Esophagus (tissue), 2 donors: ENCODE data around the gene TOMM40L. TPM values are rescaled to one million over a fixed set of nuclear protein-coding genes. Genes with fewer than 3 reads are reported as not detected.

Source experiments
- H3K27ac ChIP-seq, 2 donors: one replicate each; pipeline ENCODE4 v1.5.1; 2013; ENCODE audit warnings: low read depth in 2 of 2, mild to moderate bottlenecking in 2 of 2, inconsistent platforms in 1 of 2, low read length in 1 of 2, moderate library complexity in 1 of 2
- H3K27me3 ChIP-seq, 2 donors: one replicate each; pipeline ENCODE4 v1.6.1; 2013; ENCODE audit warnings: low read length in 2 of 2, control low read depth in 1 of 2, mild to moderate bottlenecking in 1 of 2; ENCODE audit not compliant: insufficient read depth in 2 of 2, control insufficient read depth in 1 of 2
- H3K36me3 ChIP-seq, 2 donors: one replicate each; pipeline ENCODE4 v1.6.1; 2013; ENCODE audit warnings: low read length in 1 of 2; ENCODE audit not compliant: control insufficient read depth in 2 of 2, insufficient read depth in 2 of 2
- H3K4me1 ChIP-seq, 2 donors: one replicate each; pipeline ENCODE4 v1.6.1; 2013; ENCODE audit warnings: low read length in 1 of 2; ENCODE audit not compliant: control insufficient read depth in 2 of 2, insufficient read depth in 2 of 2
- H3K4me3 ChIP-seq, 2 donors: one replicate each; pipeline ENCODE4 v1.5.1; 2013; ENCODE audit warnings: low read length in 2 of 2, mild to moderate bottlenecking in 2 of 2, low read depth in 1 of 2, moderate library complexity in 1 of 2
- H3K9me3 ChIP-seq, 2 donors: one replicate each; pipeline ENCODE4 v1.6.1; 2013; ENCODE audit warnings: mild to moderate bottlenecking in 2 of 2, low read depth in 1 of 2, low read length in 1 of 2, moderate library complexity in 1 of 2; ENCODE audit not compliant: control insufficient read depth in 2 of 2, insufficient read depth in 1 of 2
- WGBS, 2 donors: extraction: QIAGEN DNeasy Blood & Tissue Kit; methylation state at CpG; one replicate each; pipeline ENCODE4 v1.1.7; 2013; 5-methylcytosine and 5-hydroxymethylcytosine counted together
- polyA plus RNA-seq, 2 donors: library from polyadenylated mRNA; stranded (reverse); fragments of 200-250 nt; gene quantifications; one replicate each; pipeline ENCODE4 v1.2.3, GENCODE V29; 2013
- donor health status: healthy with polysubstance abuse.
- donor health status: Bipolar disorder and iron deficiency.

Gene TOMM40L
- polyA plus RNA-seq, 2 donors = 8.0 to 10.5 TPM

- Histone ChIP-seq H3K9me3 (no peaks in the 10 kb centered on the region), H3K4me3 (no peak overlapping the region), H3K4me1 (peaks cover 5 to 25% of the 10 kb centered on the region in 2 donors), H3K27ac (peak overlapping the region; percentile 9 to 56), H3K36me3 (peaks cover 0 to 5% of the 10 kb centered on the region in 2 donors), H3K27me3 (no peaks in the 10 kb centered on the region)
- 66 to 71% methylated on average over 27 of the region's 27 CpGs for WGBS, 2 donors
Observed at GRCh38 chr1:161196521-161197451, 29.1 kb upstream of the TOMM40L start.

- peaks cover 0 to 5% of the 10 kb centered on the region in 2 donors for H3K36me3 ChIP-seq
- no peaks in the 10 kb centered on the region for H3K27me3 ChIP-seq
- peaks cover 5 to 25% of the 10 kb centered on the region in 2 donors for H3K4me1 ChIP-seq
- WGBS, 2 donors = 56 to 74% methylated on average over 11 of the region's 11 CpGs
- H3K4me3 ChIP-seq = peak overlapping the region; percentile 9 to 30
- H3K9me3 ChIP-seq = no peaks in the 10 kb centered on the region
- H3K27ac ChIP-seq = peak overlapping the region; percentile 71 to 100
Observed at GRCh38 chr1:161197560-161198193, 28.2 kb upstream of the TOMM40L start.

GRCh38 chr1:161198194-161198896 lies 27.5 kb upstream of the TOMM40L start:
- Histone ChIP-seq H3K27me3 (no peaks in the 10 kb centered on the region), H3K27ac (peak overlapping the region; percentile 71 to 100), H3K4me3 (peak overlapping the region; percentile 9 to 30), H3K36me3 (peaks cover 0 to 2% of the 10 kb centered on the region in 2 donors), H3K4me1 (peaks cover 2 to 27% of the 10 kb centered on the region in 2 donors), H3K9me3 (no peaks in the 10 kb centered on the region)
- WGBS, 2 donors = 18 to 34% methylated on average over 20 of the region's 20 CpGs

GRCh38 chr1:161198897-161199431 lies 26.9 kb upstream of the TOMM40L start, which contains the start of gene ADAMTS4:
Gene ADAMTS4, minus strand, starts transcription at chr1:161199054. Its CDS starts 427 bp downstream, at chr1:161198627.
- peaks cover 0 to 4% of the 10 kb centered on the region in 2 donors for H3K36me3 ChIP-seq
- H3K27me3 ChIP-seq = no peaks in the 10 kb centered on the region
- H3K4me1 ChIP-seq = peaks cover 2 to 31% of the 10 kb centered on the region in 2 donors
- WGBS, 2 donors = 28 to 54% methylated on average over 11 of the region's 11 CpGs
- peak within 1 kb of the TSS; percentile 92 to 100 for H3K27ac ChIP-seq
- no peaks in the 10 kb centered on the region for H3K9me3 ChIP-seq
- H3K4me3 ChIP-seq = peak within 1 kb of the TSS; percentile 9 to 30

- H3K27ac ChIP-seq = peak overlapping the region; percentile 92 to 100
- H3K27me3 ChIP-seq = no peaks in the 10 kb centered on the region
- no peak overlapping the region for H3K4me3 ChIP-seq
- peaks cover 2 to 31% of the 10 kb centered on the region in 2 donors for H3K4me1 ChIP-seq
- 41 to 46% methylated on average over 3 to 5 of the region's 5 CpGs for WGBS, 2 donors
- H3K36me3 ChIP-seq = peaks cover 0 to 4% of the 10 kb centered on the region in 2 donors
- H3K9me3 ChIP-seq = no peaks in the 10 kb centered on the region
Observed at GRCh38 chr1:161199506-161200139, 26.2 kb upstream of the TOMM40L start.

- Histone ChIP-seq H3K27me3 (no peaks in the 10 kb centered on the region), H3K9me3 (no peaks in the 10 kb centered on the region), H3K4me1 (peaks cover 2 to 29% of the 10 kb centered on the region in 2 donors), H3K36me3 (peaks cover 0 to 4% of the 10 kb centered on the region in 2 donors), H3K27ac (peak overlapping the region; percentile 92 to 100), H3K4me3 (no peak overlapping the region)
- 62 to 66% methylated on average over 5 of the region's 5 CpGs for WGBS, 2 donors
Observed at GRCh38 chr1:161200421-161200991, 25.4 kb upstream of the TOMM40L start.

- Histone ChIP-seq H3K4me1 (peaks cover 2 to 29% of the 10 kb centered on the region in 2 donors), H3K4me3 (peak overlapping the region; percentile 78 to 95), H3K36me3 (peaks cover 1 to 4% of the 10 kb centered on the region in 2 donors), H3K27me3 (no peaks in the 10 kb centered on the region), H3K9me3 (no peaks in the 10 kb centered on the region), H3K27ac (peak overlapping the region; percentile 92 to 100)
- 27 to 45% methylated on average over 13 of the region's 13 CpGs for WGBS, 2 donors
Observed at GRCh38 chr1:161200992-161201835, 24.6 kb upstream of the TOMM40L start.
